IPS DF 19.7 (cell line): ENCODE data around the gene WDR18.

ENCODE experiments used
- DNase-seq: peaks from one replicate; pipeline ENCODE4 v3.0.0-alpha.2; 2013; ENCODE audit warnings: low read depth, low spot score

The WDR18 gene

DNA sequence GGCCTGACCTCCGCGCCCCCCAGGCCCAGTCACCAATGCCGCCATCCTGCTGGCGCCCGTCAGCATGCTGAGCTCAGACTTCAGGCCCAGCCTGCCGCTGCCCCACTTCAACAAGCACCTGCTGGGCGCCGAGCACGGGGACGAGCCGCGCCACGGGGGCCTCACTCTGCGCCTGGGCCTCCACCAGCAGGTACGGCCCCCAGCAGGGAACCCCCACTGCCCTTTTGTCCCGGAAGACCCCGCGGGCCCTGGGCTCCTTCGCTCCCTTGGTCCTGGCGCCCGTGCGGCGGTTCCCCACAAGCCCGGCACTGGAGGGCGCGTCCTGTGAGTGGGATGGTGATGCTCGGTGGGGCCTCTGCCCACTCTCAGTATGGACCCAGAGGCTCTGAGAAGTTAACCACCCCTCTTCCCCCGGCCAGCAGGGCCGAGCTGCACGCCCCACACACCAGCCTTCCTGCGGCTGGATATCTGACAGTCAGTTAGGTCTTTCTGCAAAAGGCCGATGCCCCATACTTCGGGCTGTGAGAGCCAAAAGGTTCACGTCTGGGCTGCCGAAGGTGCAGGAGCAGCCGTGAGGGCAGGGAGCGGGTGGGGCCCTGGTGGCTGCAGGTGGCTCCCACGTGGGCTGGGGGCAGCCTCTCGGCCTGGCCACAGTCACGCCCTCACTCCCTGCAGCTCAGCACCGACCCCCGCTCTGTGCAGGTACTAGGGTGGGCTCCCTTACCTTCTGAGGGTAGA lies 8.0 kb downstream of the WDR18 start:
- no peak for DNase-seq

DNA sequence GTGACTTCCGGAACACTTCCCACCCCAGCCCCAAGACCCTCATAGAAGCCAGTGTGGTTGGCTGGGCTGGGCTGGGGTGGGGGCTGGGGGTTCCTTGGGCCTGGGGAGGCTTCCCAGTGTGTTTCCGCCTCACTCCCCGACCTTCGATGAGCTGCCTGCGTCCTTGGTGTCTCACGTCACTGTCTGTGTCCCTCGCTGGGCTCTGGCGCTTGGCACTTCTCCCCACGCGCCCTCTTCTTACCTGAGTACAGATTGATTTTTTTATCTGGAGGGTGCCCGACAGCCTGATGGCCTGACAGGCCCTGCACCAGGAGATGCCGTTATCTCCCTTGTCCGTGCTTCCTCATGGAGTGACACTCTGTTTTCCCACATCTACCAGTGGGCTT lies 8.5 kb downstream of the WDR18 start:
- no peak for DNase-seq

DNA sequence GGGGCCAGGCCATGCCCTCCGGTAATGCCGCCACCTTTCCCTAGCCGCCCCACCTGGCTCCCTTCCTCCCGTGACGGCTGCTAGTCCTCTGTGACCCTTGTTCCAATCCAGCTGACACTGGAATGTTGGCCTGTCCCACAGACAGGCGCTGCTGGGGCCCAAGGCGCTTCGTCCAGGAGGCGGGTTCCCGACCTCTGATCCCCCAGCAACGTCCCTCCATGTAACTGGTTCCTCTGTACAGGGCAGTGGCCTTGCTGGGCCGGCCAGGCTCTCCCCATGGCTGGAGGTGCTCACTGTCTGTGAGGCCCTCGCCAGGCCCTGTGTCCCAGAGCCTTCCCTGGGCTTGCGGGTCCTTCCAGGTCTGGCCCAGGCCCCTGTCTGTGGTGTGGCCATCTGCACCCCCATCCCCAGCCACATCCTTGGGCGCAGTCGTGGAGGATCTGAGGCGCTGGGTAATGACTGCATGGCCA lies 9.3 kb downstream of the WDR18 start:
- no peak for DNase-seq

DNA sequence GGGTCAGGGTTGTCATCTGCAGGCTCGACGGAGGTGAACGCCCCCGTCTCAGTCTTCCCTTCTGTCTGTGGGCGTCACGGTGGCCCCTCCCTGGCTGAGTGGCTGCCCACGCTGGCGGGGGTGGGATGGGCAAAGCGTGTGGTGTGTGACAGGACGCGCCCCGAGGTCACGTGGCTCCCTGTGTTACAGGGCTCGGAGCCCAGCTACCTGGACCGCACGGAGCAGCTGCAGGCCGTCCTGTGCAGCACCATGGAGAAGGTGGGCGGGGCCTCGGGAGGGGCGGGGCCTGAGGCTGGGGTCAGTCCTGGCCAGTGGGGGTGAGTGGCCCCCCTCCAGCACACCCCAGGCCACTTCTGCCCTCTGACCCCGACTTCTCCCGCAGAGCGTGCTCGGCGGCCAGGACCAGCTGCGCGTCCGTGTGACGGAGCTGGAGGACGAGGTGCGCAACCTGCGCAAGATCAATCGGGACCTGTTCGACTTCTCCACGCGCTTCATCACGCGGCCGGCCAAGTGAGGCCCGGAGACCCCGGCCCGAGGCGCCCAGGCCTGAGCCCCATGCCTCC lies 9.8 kb downstream of the WDR18 start:
- no peak for DNase-seq

DNA sequence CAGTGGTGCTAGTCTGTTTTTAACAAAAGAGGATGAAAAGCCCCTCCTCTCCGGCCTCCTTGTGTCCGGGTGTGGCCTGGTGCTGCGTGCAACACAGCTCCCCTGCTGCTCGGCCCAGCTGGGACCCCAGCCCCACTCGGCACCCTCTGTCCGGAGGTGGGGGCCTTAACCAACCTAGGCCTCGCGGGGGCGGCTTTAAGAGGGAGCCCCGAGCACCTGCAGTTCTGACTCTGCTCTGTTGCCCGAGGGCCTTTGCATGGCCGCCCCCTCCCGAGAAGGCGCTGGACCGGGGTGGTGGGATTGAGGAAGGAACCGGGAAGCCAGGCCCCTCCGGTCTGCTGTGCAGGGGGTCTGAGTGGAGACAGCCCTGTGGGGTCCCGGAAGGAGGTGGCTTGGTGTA lies 10.4 kb downstream of the WDR18 start:
- DNase-seq = no peak

DNA sequence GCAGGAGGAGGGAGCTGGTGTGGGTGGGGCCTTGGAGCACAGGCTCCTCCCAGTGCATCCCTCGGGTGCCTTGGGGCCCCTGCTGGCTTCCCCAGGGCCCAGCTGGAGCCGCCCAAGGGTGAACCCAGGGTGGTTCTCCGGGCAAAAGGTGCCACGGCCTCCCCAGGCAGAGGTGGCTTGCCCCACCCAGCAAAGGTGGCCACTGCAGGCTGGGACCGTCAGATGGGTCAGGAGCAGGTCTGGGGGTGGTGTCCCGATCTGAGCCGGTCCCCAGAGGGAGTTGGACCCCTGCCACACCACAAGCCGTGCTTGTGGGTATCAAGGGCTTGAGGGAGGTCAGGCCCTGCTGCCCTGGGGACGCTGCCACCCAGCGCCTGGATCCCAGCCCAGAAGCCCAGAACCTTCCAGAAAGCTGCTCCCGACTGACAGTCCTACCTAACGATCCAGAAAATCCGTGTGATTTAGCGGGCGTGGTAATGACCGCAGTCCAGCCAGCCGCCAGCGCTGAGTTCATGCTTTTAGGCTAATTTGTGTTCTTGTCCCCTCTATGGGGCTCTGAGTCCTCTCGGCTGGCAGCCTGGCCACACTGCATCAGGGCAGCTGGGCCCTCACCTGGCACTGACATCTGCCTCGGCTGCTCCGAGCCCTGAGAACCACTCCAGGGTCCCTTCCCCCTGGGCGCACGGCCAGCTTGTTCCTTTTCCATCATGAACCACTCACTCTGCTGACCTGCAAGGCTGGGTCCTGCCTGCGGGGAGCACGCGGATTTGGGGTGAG lies 11.1 kb downstream of the WDR18 start:
- no peak for DNase-seq

GRCh38 chr19:996051-996838 lies 12.1 kb downstream of the WDR18 start:
- DNase-seq = no peak

- DNase-seq = no peak
Measured at GRCh38 chr19:998064-998463, 13.9 kb downstream of the WDR18 start.

GRCh38 chr19:999379-999719 lies 15.2 kb downstream of the WDR18 start:
- no peak for DNase-seq

DNA sequence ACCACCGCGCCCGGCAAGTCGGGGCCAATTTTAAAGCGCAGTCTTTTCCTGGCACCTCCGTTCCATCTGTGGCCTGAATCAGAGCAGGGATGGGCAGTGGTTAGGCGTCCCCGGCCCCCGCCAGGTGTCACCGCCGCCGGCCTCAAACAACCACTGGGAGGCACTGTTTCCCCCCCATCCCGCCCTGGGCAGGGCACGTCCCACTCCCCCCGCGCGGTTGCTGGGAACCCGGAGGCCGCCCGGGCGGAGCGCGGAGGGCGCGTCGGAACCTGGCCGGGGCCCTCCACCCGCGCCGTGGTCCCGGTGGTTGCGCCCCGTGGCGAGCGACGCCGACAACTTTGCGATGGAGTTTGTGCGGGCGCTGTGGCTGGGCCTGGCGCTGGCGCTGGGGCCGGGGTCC lies 15.9 kb downstream of the WDR18 start, which contains the start of gene GRIN3B:
Gene GRIN3B, plus strand, starts transcription at position 325 of the 400 bp plus-strand sequence. Its CDS starts 19 bp downstream, at position 344.
- DNase-seq = no peak

DNA sequence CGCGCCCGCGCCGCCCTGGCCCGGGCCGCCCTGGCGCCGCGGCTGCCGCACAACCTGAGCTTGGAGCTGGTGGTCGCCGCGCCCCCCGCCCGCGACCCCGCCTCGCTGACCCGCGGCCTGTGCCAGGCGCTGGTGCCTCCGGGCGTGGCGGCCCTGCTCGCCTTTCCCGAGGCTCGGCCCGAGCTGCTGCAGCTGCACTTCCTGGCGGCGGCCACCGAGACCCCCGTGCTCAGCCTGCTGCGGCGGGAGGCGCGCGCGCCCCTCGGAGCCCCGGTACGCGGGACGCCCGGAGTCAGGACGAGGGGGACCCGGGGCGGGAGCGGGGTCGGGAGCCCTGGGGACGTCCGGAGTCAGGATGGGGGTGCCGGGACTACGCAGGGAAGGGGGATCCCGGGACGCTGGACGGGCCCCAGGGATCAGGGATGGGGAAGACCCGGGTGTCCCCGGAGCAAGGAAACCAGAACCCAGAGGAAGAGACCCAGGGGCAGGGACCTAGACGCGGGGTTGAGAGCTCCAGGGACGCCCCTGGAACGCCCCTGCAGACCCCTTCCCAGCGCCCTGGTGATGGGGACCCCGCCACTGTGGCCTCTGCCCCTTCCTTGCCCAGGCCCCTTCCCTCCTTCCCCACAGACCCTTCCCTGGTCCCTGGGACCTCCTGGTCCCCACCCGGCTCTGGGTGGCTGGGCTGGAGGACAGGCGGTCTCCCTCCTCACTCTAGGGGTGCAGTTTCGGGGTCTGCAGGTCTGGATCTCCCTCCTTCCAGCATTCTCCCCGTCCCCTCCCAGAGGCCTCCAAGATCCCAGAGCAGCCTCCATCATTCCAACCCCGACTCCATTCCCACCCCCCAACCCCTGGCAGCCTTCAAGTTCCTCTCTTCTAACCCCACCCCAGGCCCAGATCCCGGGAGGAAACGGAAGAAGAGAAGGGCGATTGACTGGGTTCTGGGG lies 16.7 kb downstream of the WDR18 start:
- DNase-seq = no peak

GRCh38 chr19:1001538-1002166 lies 17.5 kb downstream of the WDR18 start:
- DNase-seq = no peak

- no peak for DNase-seq
Measured at GRCh38 chr19:1002600-1002999, 18.5 kb downstream of the WDR18 start.

- no peak for DNase-seq
Measured at GRCh38 chr19:1003283-1003682, 19.1 kb downstream of the WDR18 start.

GRCh38 chr19:1004204-1004802 lies 20.2 kb downstream of the WDR18 start:
- DNase-seq = no peak

GRCh38 chr19:1004803-1005664 lies 20.9 kb downstream of the WDR18 start:
- DNase-seq = no peak

DNA sequence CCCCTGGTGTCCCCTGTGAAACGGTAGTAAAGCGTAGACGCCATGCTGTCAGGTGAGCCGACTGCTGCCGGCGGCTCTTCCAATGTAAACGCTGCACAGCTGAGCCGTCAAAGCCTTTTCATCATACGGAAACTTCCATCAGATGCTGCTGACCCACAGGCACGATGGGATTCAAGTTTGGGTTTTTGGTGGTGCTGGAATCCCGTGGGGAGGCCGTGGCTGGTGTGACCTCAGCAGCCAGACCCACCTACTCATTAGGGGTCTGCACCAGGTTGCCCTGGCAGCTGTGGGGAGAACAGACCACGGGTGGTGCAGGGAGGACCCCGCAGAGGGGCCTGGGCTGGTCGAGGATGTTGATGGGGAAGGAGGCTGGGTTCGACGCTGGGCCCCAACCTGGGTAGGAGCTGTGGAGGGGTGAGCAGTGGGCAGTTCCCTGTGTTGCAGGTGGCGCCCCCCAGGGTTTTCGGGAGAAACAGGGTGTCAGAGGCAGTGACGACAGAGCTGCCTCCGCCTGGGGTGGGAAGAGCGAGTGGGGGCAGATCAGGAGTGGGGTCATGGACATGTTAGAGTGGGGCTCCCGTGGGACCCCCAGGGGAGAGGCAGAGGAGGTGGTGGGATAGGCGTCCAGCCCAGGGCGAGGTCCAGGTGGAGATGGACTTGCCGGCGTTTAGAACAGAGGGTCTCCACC lies 22.7 kb downstream of the WDR18 start:
- DNase-seq = no peak
